Keratinocyte (primary cell): Measurements from ENCODE around the gene ARMH2. TPM values are rescaled to one million over a fixed set of nuclear protein-coding genes. Genes with fewer than 3 reads are reported as not detected.
A peak's percentile ranks its signal among the peaks of the same experiment; 100 is the strongest.

Experiments
- DNase-seq: peaks from one replicate; pipeline ENCODE4 v3.0.0-alpha.2; 2011; ENCODE audit warnings: low read depth, missing footprints, low spot score
- FAIRE-seq: peaks from 2 replicates; lab custom pipeline; 2011; peaks lifted over from hg19 to GRCh38; lab: Jason Lieb, UNC
- H2AFZ ChIP-seq: 2 replicates; pipeline ENCODE4 v1.6.0; 2012; ENCODE audit warnings: low read length, control low read depth, inconsistent platforms; ENCODE audit not compliant: control insufficient read depth
- H3K27ac ChIP-seq: 2 replicates; pipeline ENCODE4 v1.5.1; 2011; ENCODE audit warnings: low read length; ENCODE audit not compliant: control insufficient read depth, insufficient read depth
- H3K27me3 ChIP-seq: 3 replicates; pipeline ENCODE4 v1.6.0; 2011; ENCODE audit warnings: low read length; ENCODE audit not compliant: control insufficient read depth, insufficient read depth; ENCODE audit errors: extremely low read depth
- H3K36me3 ChIP-seq, 2 experiments: 2 replicates in 1 of 2; 3 replicates in 1 of 2; pipeline ENCODE4 v1.5.1; 2011; ENCODE audit warnings: low read length in 2 of 2, mild to moderate bottlenecking in 1 of 2; ENCODE audit not compliant: control insufficient read depth in 2 of 2, insufficient read depth in 2 of 2; ENCODE audit errors: extremely low read depth in 1 of 2
- H3K4me1 ChIP-seq: 3 replicates; pipeline ENCODE4 v1.5.1; 2011; ENCODE audit warnings: low read length; ENCODE audit not compliant: control insufficient read depth, insufficient read depth; ENCODE audit errors: extremely low read depth
- H3K4me2 ChIP-seq: 3 replicates; pipeline ENCODE4 v1.6.0; 2011; ENCODE audit warnings: low read depth, low read length; ENCODE audit not compliant: control insufficient read depth, insufficient read depth; ENCODE audit errors: extremely low read depth
- H3K4me3 ChIP-seq, 3 experiments: fragments of 200-600 bp in 1 of 3; sonication (generic) in 1 of 3; 2 replicates in 2 of 3; 3 replicates in 1 of 3; pipeline ENCODE4 v1.5.1; 2011 to 2016; ENCODE audit warnings: low read length in 3 of 3, mild to moderate bottlenecking in 3 of 3, control low read depth in 2 of 3, inconsistent platforms in 1 of 3, low read depth in 1 of 3, mixed read lengths in 1 of 3, mixed run types in 1 of 3, moderate library complexity in 1 of 3; ENCODE audit not compliant: control insufficient read depth in 2 of 3, insufficient read depth in 2 of 3; ENCODE audit errors: extremely low read depth in 1 of 3
- H3K79me2 ChIP-seq: 2 replicates; pipeline ENCODE4 v1.6.0; 2012; ENCODE audit warnings: low read length; ENCODE audit not compliant: control insufficient read depth, insufficient read depth
- H3K9ac ChIP-seq: 3 replicates; pipeline ENCODE4 v1.6.0; 2011; ENCODE audit warnings: low read length; ENCODE audit not compliant: control insufficient read depth, insufficient read depth; ENCODE audit errors: extremely low read depth
- H3K9me1 ChIP-seq: 3 replicates; pipeline ENCODE4 v1.6.0; 2011; ENCODE audit warnings: low read length; ENCODE audit not compliant: control insufficient read depth, insufficient read depth; ENCODE audit errors: extremely low read depth
- H3K9me3 ChIP-seq: 2 replicates; pipeline ENCODE4 v1.5.1; 2012; ENCODE audit warnings: low read depth, low read length; ENCODE audit not compliant: control insufficient read depth
- H4K20me1 ChIP-seq: 3 replicates; pipeline ENCODE4 v1.6.0; 2011; ENCODE audit warnings: low read length; ENCODE audit not compliant: control insufficient read depth, insufficient read depth; ENCODE audit errors: extremely low read depth
- CTCF ChIP-seq, 3 experiments: IDR thresholded peaks in 1 of 3; conservative IDR thresholded peaks in 1 of 3; optimal IDR thresholded peaks in 1 of 3; 2 replicates in 2 of 3; 3 replicates in 1 of 3; pipeline versions ENCODE3 to v1.5.1; 2011; ENCODE audit warnings: low read length in 3 of 3, mild to moderate bottlenecking in 3 of 3, moderate library complexity in 2 of 3, control low read depth in 1 of 3, inconsistent platforms in 1 of 3; ENCODE audit not compliant: insufficient read depth in 2 of 3; ENCODE audit errors: extremely low read depth in 1 of 3
- EZH2 ChIP-seq: IDR thresholded peaks from one replicate; pipeline ENCODE4 v1.6.1; 2012; ENCODE audit warnings: inconsistent platforms, mild to moderate bottlenecking, low read length, moderate library complexity
- dilution Hi-C: fragments of 300-500 bp; cut with MboI; formaldehyde crosslinking; loops from one replicate; pipeline ENCODE4 v1.7.0; 2020; ENCODE audit warnings: low sequenced_read_pairs; ENCODE audit not compliant: extremely low pct_ligation_motif_present
- polyA plus RNA-seq, 5 experiments: library from polyadenylated mRNA; depleted of rRNA in 3 of 5; stranded (reverse) in 3 of 5; stranded (forward) in 1 of 5; unstranded in 1 of 5; fragments of >200 nt; gene quantifications; 1 replicate in 1 of 5; 2 replicates in 3 of 5; 3 replicates in 1 of 5; pipeline versions ENCODE4 v1.2.1 to v1.2.3, GENCODE V29; 2011 to 2012; ENCODE audit warnings: missing spikeins in 2 of 5, low read depth in 1 of 5, low replicate concordance in 1 of 5

ARMH2 gene
- polyA plus RNA-seq, 1 donor (not counting 4 experiments of a cell fraction or from before 2014, with no cell fraction given): not detected

- no peak overlapping the region for H3K9ac ChIP-seq
- no peaks in the 10 kb centered on the region for H3K9me1 ChIP-seq
- H3K9me3 ChIP-seq: no peaks in the 10 kb centered on the region
- no peak overlapping the region for H3K4me2 ChIP-seq
- no peak overlapping the region for H2AFZ ChIP-seq
- no peaks in the 10 kb centered on the region for H4K20me1 ChIP-seq
- dilution Hi-C loops: no loop called here
- H3K79me2 ChIP-seq: no peaks in the 10 kb centered on the region
- TF ChIP-seq CTCF (optimal IDR thresholded peaks at IDR 0.05 in 1 of 3, IDR thresholded peaks at IDR 0.05 in 1 of 3, conservative IDR thresholded peaks at IDR 0.05 in 1 of 3; ENCODE audit: extremely low read depth in 1 of 3, insufficient read depth in 2 of 3, low read length in 3 of 3) (no peak), EZH2 (no peak)
- H3K27me3 ChIP-seq: no peaks in the 10 kb centered on the region
- H3K36me3 ChIP-seq: no peaks in the 10 kb centered on the region
- DNase-seq (no peak), FAIRE-seq (peak; percentile 52)
- no peaks in the 10 kb centered on the region for H3K4me1 ChIP-seq
- no peak overlapping the region for H3K4me3 ChIP-seq
- H3K27ac ChIP-seq: no peak overlapping the region
Measured at GRCh38 chr6:24796616-24797290, 2.0 kb downstream of the ARMH2 start.

GRCh38 chr6:24795106-24795505 lies 3.6 kb downstream of the ARMH2 start:
- H3K27me3 ChIP-seq: no peaks in the 10 kb centered on the region
- dilution Hi-C loops: no loop called here
- no peaks in the 10 kb centered on the region for H3K9me1 ChIP-seq
- TF ChIP-seq EZH2 (no peak), CTCF (optimal IDR thresholded peaks at IDR 0.05 in 1 of 3, IDR thresholded peaks at IDR 0.05 in 1 of 3, conservative IDR thresholded peaks at IDR 0.05 in 1 of 3; ENCODE audit: extremely low read depth in 1 of 3, insufficient read depth in 2 of 3, low read length in 3 of 3) (no peak)
- FAIRE-seq (no peak), DNase-seq (no peak)
- no peaks in the 10 kb centered on the region for H3K4me1 ChIP-seq
- H3K27ac ChIP-seq: no peak overlapping the region
- no peaks in the 10 kb centered on the region for H3K79me2 ChIP-seq
- H4K20me1 ChIP-seq: no peaks in the 10 kb centered on the region
- no peak overlapping the region for H2AFZ ChIP-seq
- H3K9me3 ChIP-seq: no peaks in the 10 kb centered on the region
- H3K9ac ChIP-seq: no peak overlapping the region
- no peak overlapping the region for H3K4me3 ChIP-seq
- no peaks in the 10 kb centered on the region for H3K36me3 ChIP-seq
- H3K4me2 ChIP-seq: no peak overlapping the region
